Skeletal muscle cell (primary cell): ENCODE data around the gene LCE2D.
"Not testable (repeated sequence)": the region's sequence is repeated elsewhere in the genome, so short reads cannot be mapped to it uniquely, and the experiment has no call there.

ENCODE experiments used
- DNase-seq: peaks from one replicate; pipeline ENCODE4 v3.0.0-alpha.2; 2010; ENCODE audit warnings: low read depth
- H3K4me3 ChIP-seq: 2 replicates; pipeline ENCODE4 v1.5.1; 2011; ENCODE audit warnings: low read depth, mild to moderate bottlenecking, control low read depth, low read length, moderate library complexity

LCE2D gene

GRCh38 chr1:152683846-152684245 is 20.7 kb downstream of the LCE2D start:
- DNase-seq = no peak
- no peak overlapping the region for H3K4me3 ChIP-seq

- not testable (repeated sequence) for H3K4me3 ChIP-seq
Observed at GRCh38 chr1:152685823-152686222, 22.6 kb downstream of the LCE2D start, which contains the start of gene LCE2B. Gene LCE2B (plus strand): TSS chr1:152686123. CDS start chr1:152686844, 721 bp downstream.

GRCh38 chr1:152697701-152698600 is 34.8 kb downstream of the LCE2D start, which contains the start of gene LCE2A:
Gene LCE2A (plus strand): TSS chr1:152698345. CDS start chr1:152698902, 557 bp downstream.
- no peak for DNase-seq
- H3K4me3 ChIP-seq = no peak within 1 kb of the TSS

More at GRCh38 chr1:152685823-152686222, 22.6 kb downstream of the LCE2D start, which contains the start of gene LCE2B:
- DNase-seq = not testable (repeated sequence)

- no peak overlapping the region for H3K4me3 ChIP-seq
- no peak for DNase-seq
Observed at GRCh38 chr1:152699746-152700145, 36.6 kb downstream of the LCE2D start.

GRCh38 chr1:152707860-152708259 is 44.7 kb downstream of the LCE2D start, which contains the start of gene LCE4A:
Gene LCE4A (plus strand): TSS chr1:152708160. CDS start chr1:152709076, 916 bp downstream.
- no peak within 1 kb of the TSS for H3K4me3 ChIP-seq
- DNase-seq = no peak
